Karpas-422 (cell line): ENCODE results near the gene SRSF8. TPM values are rescaled to one million over a fixed set of nuclear protein-coding genes. Genes with fewer than 3 reads are reported as not detected.
"Not testable (repeated sequence)": the region's sequence is repeated elsewhere in the genome, so short reads cannot be mapped to it uniquely, and the experiment has no call there.

Source experiments
- DNase-seq: peaks from one replicate; pipeline ENCODE4 v3.0.0-alpha.2; 2015
- H2AFZ ChIP-seq: fragments of 200-600 bp; sonication (generic); 2 replicates; pipeline ENCODE4 v1.6.1; 2014; ENCODE audit warnings: antibody characterized with exemption, low read length, mixed read lengths
- H3K27ac ChIP-seq: fragments of 200-600 bp; sonication (generic); 2 replicates; pipeline ENCODE4 v1.5.1; 2014; ENCODE audit warnings: mild to moderate bottlenecking, low read length, moderate library complexity
- H3K27me3 ChIP-seq: fragments of 200-600 bp; sonication (generic); 2 replicates; pipeline ENCODE4 v1.6.1; 2014; ENCODE audit warnings: low read length, mixed read lengths
- H3K36me3 ChIP-seq: fragments of 200-600 bp; sonication (generic); 2 replicates; pipeline ENCODE4 v1.6.1; 2014; ENCODE audit warnings: low read length, mixed read lengths; ENCODE audit not compliant: insufficient read depth
- H3K4me1 ChIP-seq: fragments of 200-600 bp; sonication (generic); 2 replicates; pipeline ENCODE4 v1.6.1; 2014; ENCODE audit warnings: mild to moderate bottlenecking, low read length, mixed read lengths
- H3K4me2 ChIP-seq: fragments of 200-600 bp; sonication (generic); 2 replicates; pipeline ENCODE4 v1.6.1; 2014; ENCODE audit warnings: low read length, low read depth, mild to moderate bottlenecking; ENCODE audit not compliant: poor library complexity, severe bottlenecking
- H3K4me3 ChIP-seq: fragments of 200-600 bp; sonication (generic); 2 replicates; pipeline ENCODE4 v1.5.1; 2014; ENCODE audit warnings: mild to moderate bottlenecking, antibody characterized with exemption, low read length, mixed read lengths
- H3K79me2 ChIP-seq: fragments of 200-600 bp; sonication (generic); 2 replicates; pipeline ENCODE4 v1.6.1; 2014; ENCODE audit warnings: mild to moderate bottlenecking, low read length, mixed read lengths
- H3K9ac ChIP-seq: fragments of 200-600 bp; sonication (generic); 2 replicates; pipeline ENCODE4 v1.6.0; 2014; ENCODE audit warnings: low read length
- H3K9me2 ChIP-seq: fragments of 200-600 bp; sonication (generic), shearing (Covaris generic); replicated peaks from 2 replicates; pipeline ENCODE4 v1.6.0; 2014; ENCODE audit warnings: mild to moderate bottlenecking, low read length, moderate library complexity; ENCODE audit not compliant: insufficient read depth
- H3K9me3 ChIP-seq: fragments of 300-700, 200-600 bp; sonication (generic); 2 replicates; pipeline ENCODE4 v1.6.1; 2014; ENCODE audit warnings: low read length, mixed read lengths
- H4K20me1 ChIP-seq: fragments of 200-600 bp; sonication (generic); 2 replicates; pipeline ENCODE4 v1.6.1; 2014; ENCODE audit warnings: mild to moderate bottlenecking, antibody characterized with exemption, low read length, low read depth; ENCODE audit not compliant: insufficient read depth
- total RNA-seq: library from RNA; depleted of rRNA; stranded (reverse); fragments of >200 nt; shearing (Covaris generic); gene quantifications from 2 replicates; pipeline ENCODE4 v1.2.3, GENCODE V29; 2014; ENCODE audit warnings: low replicate concordance; rRNA removed

Gene SRSF8
- 50.0 and 111 TPM in 2 replicates for total RNA-seq

- Histone ChIP-seq H3K36me3 (peaks cover 10% of the 10 kb centered on the region), H4K20me1 (peaks cover 10% of the 10 kb centered on the region), H3K4me1 (peaks cover 24% of the 10 kb centered on the region), H2AFZ (peak within 1 kb of the TSS; percentile 45), H3K9me2 (no peaks in the 10 kb centered on the region), H3K9me3 (no peaks in the 10 kb centered on the region), H3K27ac (peak within 1 kb of the TSS; percentile 47), H3K79me2 (peaks cover 30% of the 10 kb centered on the region), H3K4me2 (peak within 1 kb of the TSS; percentile 84), H3K27me3 (no peaks in the 10 kb centered on the region), H3K9ac (peak within 1 kb of the TSS; percentile 75), H3K4me3 (peak within 1 kb of the TSS; percentile 67)
- peak; percentile 90 for DNase-seq
Measured at GRCh38 chr11:95066716-95067038, at the start of gene SRSF8. Gene SRSF8, plus strand, starts transcription at chr11:95066919. Its CDS starts 308 bp downstream, at chr11:95067227.

GRCh38 chr11:95021468-95021867 is 45.3 kb upstream of the SRSF8 start:
- H3K79me2 ChIP-seq, H3K27me3 ChIP-seq, H3K27ac ChIP-seq, H2AFZ ChIP-seq, H4K20me1 ChIP-seq, H3K9ac ChIP-seq, H3K9me2 ChIP-seq, H3K4me2 ChIP-seq, H3K4me3 ChIP-seq, H3K4me1 ChIP-seq, H3K9me3 ChIP-seq, DNase-seq, H3K36me3 ChIP-seq: not testable (repeated sequence)

- Histone ChIP-seq H3K27me3 (no peaks in the 10 kb centered on the region), H2AFZ (no peak within 1 kb of the TSS)
Measured at GRCh38 chr11:95024958-95025357, 41.8 kb upstream of the SRSF8 start, which contains the start of gene KDM4E. Gene KDM4E, plus strand, starts transcription at chr11:95025258. Its CDS starts 300 bp downstream, at chr11:95025558.

GRCh38 chr11:95025594-95025993 is 41.1 kb upstream of the SRSF8 start:
- H3K4me2 ChIP-seq, H4K20me1 ChIP-seq, H3K9me2 ChIP-seq, H3K4me3 ChIP-seq, H3K36me3 ChIP-seq, H3K27ac ChIP-seq, H3K79me2 ChIP-seq, H3K4me1 ChIP-seq, H3K9ac ChIP-seq, DNase-seq, H3K27me3 ChIP-seq, H2AFZ ChIP-seq, H3K9me3 ChIP-seq: not testable (repeated sequence)

More at GRCh38 chr11:95024958-95025357, 41.8 kb upstream of the SRSF8 start, which contains the start of gene KDM4E:
- Histone ChIP-seq H3K9me3 (no peaks in the 10 kb centered on the region), H3K79me2 (no peaks in the 10 kb centered on the region), H3K4me2 (no peak within 1 kb of the TSS), H3K36me3 (no peaks in the 10 kb centered on the region), H3K4me1 (no peaks in the 10 kb centered on the region), H3K9me2 (no peaks in the 10 kb centered on the region), H3K27ac (no peak within 1 kb of the TSS), H4K20me1 (no peaks in the 10 kb centered on the region), H3K9ac (no peak within 1 kb of the TSS), H3K4me3 (no peak within 1 kb of the TSS)
- DNase-seq = no peak

- no peak overlapping the region for H3K4me2 ChIP-seq
- H3K4me3 ChIP-seq = no peak overlapping the region
- no peaks in the 10 kb centered on the region for H3K9me3 ChIP-seq
- H3K79me2 ChIP-seq = no peaks in the 10 kb centered on the region
- no peak overlapping the region for H2AFZ ChIP-seq
- no peak overlapping the region for H3K9ac ChIP-seq
- H3K9me2 ChIP-seq = no peaks in the 10 kb centered on the region
- no peaks in the 10 kb centered on the region for H3K4me1 ChIP-seq
- no peak overlapping the region for H3K27ac ChIP-seq
- H4K20me1 ChIP-seq = no peaks in the 10 kb centered on the region
- H3K27me3 ChIP-seq = peaks cover 2% of the 10 kb centered on the region
- no peak for DNase-seq
- H3K36me3 ChIP-seq = no peaks in the 10 kb centered on the region
Measured at GRCh38 chr11:95028357-95028756, 38.4 kb upstream of the SRSF8 start.

GRCh38 chr11:95033051-95033450 is 33.7 kb upstream of the SRSF8 start:
- H3K4me3 ChIP-seq = no peak overlapping the region
- peaks cover 6% of the 10 kb centered on the region for H3K27me3 ChIP-seq
- DNase-seq = no peak
- no peaks in the 10 kb centered on the region for H3K4me1 ChIP-seq
- H2AFZ ChIP-seq = no peak overlapping the region
- no peaks in the 10 kb centered on the region for H3K9me2 ChIP-seq
- H3K27ac ChIP-seq = no peak overlapping the region
- H3K9ac ChIP-seq = no peak overlapping the region
- no peaks in the 10 kb centered on the region for H3K36me3 ChIP-seq
- no peaks in the 10 kb centered on the region for H3K79me2 ChIP-seq
- H3K9me3 ChIP-seq = no peaks in the 10 kb centered on the region
- H4K20me1 ChIP-seq = no peaks in the 10 kb centered on the region
- no peak overlapping the region for H3K4me2 ChIP-seq

GRCh38 chr11:95035316-95035715 is 31.4 kb upstream of the SRSF8 start:
- Histone ChIP-seq H3K4me2 (no peak overlapping the region), H3K4me1 (no peaks in the 10 kb centered on the region), H3K36me3 (no peaks in the 10 kb centered on the region), H3K9me2 (no peaks in the 10 kb centered on the region), H3K9me3 (no peaks in the 10 kb centered on the region), H2AFZ (no peak overlapping the region), H3K79me2 (no peaks in the 10 kb centered on the region), H3K9ac (no peak overlapping the region), H3K27me3 (peaks cover 6% of the 10 kb centered on the region), H3K4me3 (no peak overlapping the region), H4K20me1 (no peaks in the 10 kb centered on the region), H3K27ac (no peak overlapping the region)
- no peak for DNase-seq

- H3K4me2 ChIP-seq, DNase-seq, H3K9ac ChIP-seq: not testable (repeated sequence)
Measured at GRCh38 chr11:95037356-95038035, 29.2 kb upstream of the SRSF8 start.

More at GRCh38 chr11:95037356-95038035, 29.2 kb upstream of the SRSF8 start:
- H3K9me2 ChIP-seq, H3K79me2 ChIP-seq, H3K27me3 ChIP-seq, H3K4me1 ChIP-seq, H4K20me1 ChIP-seq, H2AFZ ChIP-seq, H3K36me3 ChIP-seq, H3K4me3 ChIP-seq, H3K27ac ChIP-seq, H3K9me3 ChIP-seq: not testable (repeated sequence)
